HG02759 (cell line): Measurements from ENCODE around the gene NOL8.

Source experiments
- ATAC-seq: cut with Tn5 transposase; IDR thresholded peaks from one replicate; pipeline ENCODE4 v1.9.1; 2021; ENCODE audit warnings: mild to moderate bottlenecking, moderate library complexity; ENCODE audit not compliant: unreplicated experiment

The NOL8 gene

DNA sequence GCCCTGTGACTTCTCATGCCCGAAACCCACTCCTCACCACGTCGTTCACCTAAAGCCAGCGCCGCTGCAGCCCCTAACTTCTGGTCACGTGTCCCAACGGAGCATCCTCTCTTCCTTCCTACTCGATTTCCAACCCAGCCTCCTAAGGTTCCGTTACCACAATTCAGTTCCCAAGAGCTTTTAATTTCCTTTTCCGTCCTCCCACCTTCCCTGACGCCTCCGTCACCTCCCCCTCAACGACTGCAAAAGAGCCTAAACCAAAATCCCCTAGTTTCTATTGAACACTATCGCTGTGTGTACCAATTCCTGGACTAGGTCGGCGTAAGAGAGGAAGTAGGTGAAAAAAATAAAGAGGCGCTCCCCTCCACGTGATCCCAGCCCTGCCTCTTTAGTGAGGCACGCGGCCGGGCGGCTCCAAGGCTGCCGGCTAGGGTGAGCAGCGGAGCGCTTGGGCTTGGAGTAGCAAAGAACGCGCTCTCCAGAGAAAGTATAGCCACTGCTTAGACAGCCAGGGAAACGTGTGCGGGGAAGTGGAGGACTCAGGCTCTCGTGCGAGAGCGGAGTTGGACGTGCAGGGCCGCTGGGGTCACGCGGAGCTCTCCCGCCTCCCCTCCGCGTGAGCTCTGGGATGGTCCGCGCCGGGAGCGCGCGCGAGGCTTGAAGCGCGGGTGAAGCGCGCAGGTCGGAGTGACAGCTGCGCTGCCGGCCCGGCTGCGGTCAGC lies at the start of gene NOL8, which contains the start of gene CENPP:
TSS of gene NOL8 (minus strand) at position 82 of the 722 bp plus-strand sequence. CDS start 1,189 bp downstream, outside the sequence.
TSS of gene CENPP (plus strand) at position 685 of the 722 bp plus-strand sequence.
- peak; percentile 95 for ATAC-seq

- no peak for ATAC-seq
Measured at GRCh38 chr9:92373167-92373566, 48.0 kb upstream of the NOL8 start.

GRCh38 chr9:92369075-92369474 lies 43.9 kb upstream of the NOL8 start:
- no peak for ATAC-seq

GRCh38 chr9:92360083-92360482 lies 34.9 kb upstream of the NOL8 start:
- no peak for ATAC-seq

- ATAC-seq: no peak
Measured at GRCh38 chr9:92359394-92359995, 34.3 kb upstream of the NOL8 start.

DNA sequence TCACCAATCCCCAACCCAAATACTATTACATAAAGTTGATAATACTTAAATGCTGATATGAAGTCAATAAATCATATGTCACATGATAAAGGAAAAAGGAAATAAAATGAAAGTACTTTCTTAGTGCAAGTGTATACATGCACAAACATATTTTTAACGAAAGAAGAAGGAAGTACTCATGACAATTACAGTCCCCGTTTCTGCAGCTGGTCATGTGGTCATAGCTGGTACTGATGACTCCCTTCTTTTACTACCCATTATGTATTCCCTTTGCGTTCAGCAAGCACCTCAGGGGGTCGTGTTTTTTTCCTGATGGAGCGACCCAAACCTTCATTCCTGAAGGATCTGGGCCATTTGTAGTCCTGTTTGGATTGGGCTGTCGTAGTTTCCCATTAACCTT lies 27.9 kb upstream of the NOL8 start:
- ATAC-seq: no peak

DNA sequence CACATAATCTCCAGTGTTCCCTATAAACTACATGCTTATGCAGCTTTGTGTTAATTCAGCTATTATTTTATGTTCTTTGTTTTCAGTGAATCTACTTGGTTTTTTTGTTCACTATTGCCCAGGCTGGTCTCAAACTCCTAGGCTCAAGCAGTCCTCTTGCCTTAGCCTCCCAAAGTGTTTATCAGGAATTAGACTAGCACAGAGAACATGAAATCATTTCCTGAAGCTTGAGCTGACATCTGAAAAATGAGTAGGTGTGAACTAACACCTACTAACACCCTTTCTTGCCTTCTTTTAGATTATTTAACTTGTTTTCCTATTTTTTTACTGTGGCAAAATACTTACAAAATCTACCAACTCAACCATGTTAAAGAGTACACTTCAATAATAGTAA lies 25.6 kb upstream of the NOL8 start:
- no peak for ATAC-seq

DNA sequence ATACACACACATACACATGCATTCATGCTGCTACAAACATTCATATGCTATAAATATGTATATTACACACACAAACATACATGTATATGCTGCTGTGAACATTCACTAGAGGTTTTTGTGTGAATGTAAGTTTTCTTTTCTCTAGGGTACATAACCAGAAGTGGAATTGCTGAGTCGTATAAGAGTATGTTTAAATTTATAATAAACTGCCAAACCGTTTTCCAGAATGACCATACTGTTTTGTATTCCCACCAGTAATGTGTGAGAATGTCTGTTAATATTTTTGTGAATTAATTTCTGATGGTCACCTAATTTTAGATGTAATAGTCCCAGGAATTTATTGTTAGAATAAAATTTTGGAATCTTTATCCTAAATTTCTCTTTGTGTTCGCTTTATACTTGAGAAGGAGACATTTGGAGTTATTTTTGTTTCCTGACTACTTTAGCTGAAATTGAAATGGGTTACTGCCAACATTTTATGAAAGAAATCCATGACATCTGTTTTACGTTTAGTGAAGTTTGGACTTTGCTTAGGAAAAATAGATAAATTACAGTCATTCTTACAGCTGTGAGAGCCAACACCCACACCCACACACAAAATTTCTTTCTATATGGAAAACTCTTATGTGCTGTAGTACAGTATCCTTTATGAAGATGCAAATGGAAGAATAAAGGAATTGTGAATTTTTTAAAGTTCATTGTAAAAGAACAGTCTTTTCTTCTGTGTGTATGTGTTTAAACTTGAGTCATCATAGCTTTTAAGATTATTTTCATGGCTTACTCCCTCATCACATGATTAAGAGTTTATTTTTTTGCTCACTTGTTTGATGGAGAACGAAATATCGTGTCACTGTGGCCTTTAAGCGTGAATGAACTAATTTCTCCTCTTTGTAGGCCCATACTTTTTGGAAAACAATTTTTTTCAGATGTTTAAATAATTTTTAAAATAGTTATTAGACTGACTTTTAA lies 24.9 kb upstream of the NOL8 start:
- ATAC-seq: no peak

DNA sequence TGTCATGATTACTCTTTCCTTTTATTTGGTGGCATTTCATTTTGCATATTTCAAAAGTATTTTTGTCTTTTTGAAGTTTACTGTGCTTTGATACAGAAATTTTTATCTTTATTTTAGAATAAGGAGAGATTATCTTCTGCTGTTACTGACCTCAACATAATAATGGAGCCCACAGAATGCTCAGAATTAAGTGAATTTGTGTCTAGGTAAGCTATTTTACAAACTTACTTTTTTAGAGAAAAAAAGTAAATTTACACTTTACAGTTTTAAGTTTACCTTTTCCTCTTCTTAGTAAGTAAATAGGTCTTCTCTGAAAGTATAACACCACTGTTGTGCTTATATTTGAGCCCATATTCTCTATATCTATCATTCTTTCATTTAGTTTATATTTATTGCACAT lies 20.4 kb upstream of the NOL8 start:
- ATAC-seq: no peak

DNA sequence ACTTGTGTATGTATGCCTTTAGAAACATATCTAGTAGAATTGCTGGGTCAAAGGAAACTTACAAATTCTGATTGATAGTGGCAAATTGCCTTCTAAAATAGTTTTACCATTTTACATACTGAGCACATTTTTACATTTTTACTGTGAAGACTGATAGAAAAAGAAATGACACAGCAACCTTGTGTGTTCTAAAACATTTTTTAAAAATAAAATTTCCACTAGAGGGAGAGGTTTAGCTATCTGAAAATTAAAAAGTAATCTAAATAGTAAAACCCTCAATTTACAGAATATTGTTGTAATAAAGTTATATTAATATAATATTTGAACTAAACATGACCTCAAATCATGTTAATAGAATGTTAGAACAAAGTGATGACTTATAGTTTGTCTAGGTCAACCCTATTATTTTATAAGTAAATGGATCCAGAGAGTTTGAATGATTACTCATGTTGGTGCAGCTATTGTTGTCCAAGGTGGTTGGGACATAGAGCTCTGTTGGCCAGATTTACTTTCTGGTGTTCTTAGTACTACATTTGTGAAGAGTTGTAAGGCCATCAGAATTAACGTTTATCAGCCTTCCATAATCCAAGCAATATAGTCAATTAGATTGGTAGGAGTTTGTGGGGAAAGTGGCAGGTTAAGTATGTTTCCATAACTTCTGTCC lies 17.8 kb upstream of the NOL8 start:
- no peak for ATAC-seq

- ATAC-seq: no peak
Measured at GRCh38 chr9:92341578-92341977, 16.4 kb upstream of the NOL8 start.

GRCh38 chr9:92333282-92333634 lies 8.1 kb upstream of the NOL8 start:
- ATAC-seq: no peak

DNA sequence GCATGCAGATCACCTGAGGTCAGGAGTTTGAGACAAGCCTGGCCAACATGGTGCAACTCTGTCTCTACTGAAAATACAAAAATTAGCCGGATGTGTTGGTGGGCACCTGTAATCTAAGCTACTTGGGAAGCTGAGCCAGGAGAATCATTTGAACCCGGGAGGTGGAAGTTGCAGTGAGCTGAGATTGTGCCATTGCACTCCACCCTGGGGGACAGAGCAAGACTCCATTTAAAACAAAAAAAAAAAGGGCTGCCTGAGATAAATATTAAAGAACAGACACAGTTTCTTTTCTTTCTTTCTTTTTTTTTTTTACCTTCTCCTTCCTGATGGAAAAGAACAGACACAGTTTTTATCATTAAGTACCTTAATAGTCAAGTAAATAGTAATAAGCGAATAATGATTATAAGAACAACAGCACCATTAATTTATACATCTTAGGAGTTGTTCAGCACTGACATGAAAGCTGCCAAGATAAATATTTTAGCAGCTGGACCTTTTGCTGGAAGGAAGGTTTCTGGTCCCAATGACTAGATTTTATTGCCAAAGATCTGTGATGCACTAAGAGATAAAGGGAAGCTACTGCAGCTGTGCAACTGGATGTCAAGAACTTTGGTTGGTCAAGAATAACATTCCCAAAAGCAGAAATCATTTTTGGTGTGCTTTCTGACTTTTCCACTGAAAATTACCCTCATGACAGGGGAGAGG lies 7.6 kb upstream of the NOL8 start:
- no peak for ATAC-seq

DNA sequence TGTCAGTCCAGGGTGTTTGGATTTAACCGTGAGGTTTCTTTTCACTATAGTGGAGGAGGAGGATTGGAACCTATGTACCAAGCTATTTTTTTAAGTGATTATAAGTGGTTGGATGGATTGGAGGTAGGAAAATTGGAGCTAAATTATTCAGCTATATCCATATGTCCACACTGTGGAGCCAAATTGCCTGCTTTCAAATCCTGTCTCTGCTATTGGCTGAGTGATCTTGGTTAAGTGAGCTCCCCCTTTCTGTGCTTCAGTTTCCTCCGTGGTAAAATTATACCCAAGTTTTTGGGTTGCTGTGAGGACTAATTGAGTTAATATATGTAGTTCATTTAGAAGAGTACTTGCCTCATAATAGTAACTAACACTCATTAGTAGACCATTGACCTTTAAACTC lies 3.1 kb upstream of the NOL8 start:
- no peak for ATAC-seq

DNA sequence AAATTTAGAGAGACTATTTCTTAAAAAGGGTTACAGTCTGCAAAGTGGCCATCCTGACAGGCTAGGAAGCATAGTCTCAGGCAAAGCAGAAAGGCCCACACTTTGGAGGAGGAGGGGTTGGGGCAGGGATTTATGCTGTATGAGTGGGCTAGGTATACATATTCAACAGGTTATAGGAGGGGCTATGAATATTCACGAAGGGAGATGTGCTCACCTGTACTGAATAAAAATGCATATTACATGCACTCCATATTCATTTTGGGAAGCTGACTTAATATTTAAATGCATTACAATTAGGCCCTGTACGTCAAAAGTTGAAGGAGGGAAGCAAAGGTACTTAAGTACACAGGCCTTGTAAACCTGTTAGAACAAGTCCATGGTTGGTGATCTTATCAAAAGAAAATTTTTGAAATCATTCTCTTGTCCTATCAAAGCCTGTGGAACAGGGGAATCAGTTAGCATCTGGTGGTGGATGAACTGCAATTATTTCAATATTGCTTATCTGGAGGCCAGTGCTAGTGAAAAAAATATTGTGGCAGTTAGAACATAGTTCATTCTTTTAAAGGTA lies 2.2 kb upstream of the NOL8 start:
- ATAC-seq: no peak

DNA sequence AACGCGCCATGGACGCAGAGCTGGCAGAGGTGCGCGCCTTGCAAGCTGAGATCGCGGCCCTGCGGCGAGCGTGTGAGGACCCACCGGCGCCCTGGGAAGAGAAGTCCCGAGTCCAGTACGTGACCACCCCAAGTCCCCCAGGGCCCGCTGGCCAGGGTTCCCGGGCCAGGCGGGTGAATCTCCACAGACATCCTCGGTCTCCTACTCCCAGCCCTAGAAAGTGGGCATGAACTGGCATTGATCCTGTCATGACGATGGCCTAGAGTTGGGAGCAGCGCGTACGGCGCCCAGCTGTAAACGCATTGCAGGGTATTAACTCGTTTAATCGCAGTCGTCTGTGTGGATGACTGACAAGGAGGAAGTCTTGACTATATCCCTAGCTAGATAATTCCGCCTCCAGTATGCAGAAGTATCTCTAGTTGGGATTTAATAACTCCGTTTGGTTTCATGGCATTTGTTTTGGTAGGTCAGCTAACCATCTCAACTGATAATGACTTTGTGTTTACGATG lies 896 bp upstream of the NOL8 start:
- no peak for ATAC-seq

DNA sequence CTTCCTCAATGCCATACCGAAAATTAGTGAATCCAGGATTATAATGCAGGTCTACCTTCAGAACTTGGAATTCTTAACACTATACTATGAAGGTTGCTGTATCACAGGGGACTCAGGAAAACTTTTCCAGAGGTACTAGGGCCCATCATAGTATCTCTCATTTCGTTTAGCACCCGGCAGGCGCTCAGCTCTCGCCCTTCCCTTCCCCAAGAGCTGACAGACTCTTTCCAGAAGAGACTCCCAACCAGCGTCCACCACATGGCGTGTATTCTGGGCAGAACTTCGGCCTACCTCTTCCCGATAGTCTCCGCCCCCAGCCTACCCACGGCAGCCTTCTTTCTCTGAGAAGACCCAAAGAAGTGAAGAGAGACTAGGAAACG lies 271 bp downstream of the NOL8 start:
- ATAC-seq: peak; percentile 10

GRCh38 chr9:92324431-92324830 lies 719 bp downstream of the NOL8 start:
- no peak for ATAC-seq

GRCh38 chr9:92315456-92315855 lies 9.7 kb downstream of the NOL8 start:
- ATAC-seq: no peak

DNA sequence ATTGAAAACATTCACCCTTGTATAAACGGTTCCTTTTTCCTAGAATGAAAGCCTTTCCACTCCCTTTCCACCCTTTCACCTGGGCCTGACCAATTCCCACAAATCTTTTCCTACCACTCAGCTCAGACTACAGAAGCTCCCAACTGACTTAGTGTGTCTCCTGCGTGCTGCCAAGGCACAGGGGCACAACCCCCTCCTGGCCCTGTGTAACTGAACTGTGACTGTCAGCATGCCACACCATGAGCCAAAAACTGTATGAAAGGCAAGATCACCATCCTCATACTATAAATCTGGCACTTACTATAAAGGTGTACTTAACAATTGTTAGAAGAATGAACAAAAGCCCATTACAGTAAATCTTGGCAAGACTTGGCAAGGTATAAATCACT lies 11.5 kb downstream of the NOL8 start:
- ATAC-seq: no peak
